NCI-H2227 (cell line): Measurements from ENCODE around the gene SLC9A8.
"Not testable (repeated sequence)": the region's sequence is repeated elsewhere in the genome, so short reads cannot be mapped to it uniquely, and the experiment has no call there.

Experiments
- DNase-seq: peaks from one replicate; lab custom pipeline; 2025; ENCODE audit not compliant: unreplicated experiment; lab: John Stamatoyannopoulos, UW

Gene SLC9A8

GRCh38 chr20:49892260-49892659 is 79.6 kb downstream of the SLC9A8 start:
- no peak for DNase-seq

GRCh38 chr20:49892817-49893216 is 80.2 kb downstream of the SLC9A8 start:
- no peak for DNase-seq

- DNase-seq = no peak
These were observed 80.8 kb downstream of the SLC9A8 start for GRCh38 chr20:49893242-49894072.

- DNase-seq = no peak
These were observed 81.4 kb downstream of the SLC9A8 start for GRCh38 chr20:49894073-49894470.

DNA sequence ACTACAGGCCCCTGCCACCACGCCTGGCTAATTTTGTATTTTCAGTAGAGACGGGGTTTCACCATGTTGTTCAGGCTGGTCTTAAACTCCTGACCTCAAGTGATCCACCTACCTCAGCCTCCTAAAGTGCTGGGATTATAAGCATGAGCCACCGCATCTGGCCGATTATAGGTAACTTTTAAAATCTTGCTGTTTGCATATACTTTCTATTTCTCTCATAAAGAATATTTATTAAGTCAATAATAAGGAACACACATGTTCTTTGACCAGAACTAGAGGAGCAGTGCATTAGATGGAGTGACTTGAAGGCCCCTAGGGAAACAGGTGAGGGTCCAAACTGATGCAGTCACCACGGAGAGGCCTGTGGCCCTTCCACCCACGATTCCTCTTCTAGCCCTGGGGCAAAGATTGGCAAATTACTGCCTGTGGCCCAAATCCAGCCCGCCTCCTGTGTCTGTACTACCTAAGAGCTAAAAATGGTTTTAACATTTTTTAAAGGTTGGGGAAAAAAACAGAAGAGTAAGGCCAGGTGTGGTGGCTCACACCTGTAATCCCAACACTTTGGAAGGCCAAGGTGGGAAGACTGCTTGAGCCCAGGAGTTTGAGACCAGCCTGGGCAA is 83.0 kb downstream of the SLC9A8 start:
- DNase-seq = not testable (repeated sequence)

- DNase-seq = no peak
These were observed 83.6 kb downstream of the SLC9A8 start for GRCh38 chr20:49896204-49896603.

DNA sequence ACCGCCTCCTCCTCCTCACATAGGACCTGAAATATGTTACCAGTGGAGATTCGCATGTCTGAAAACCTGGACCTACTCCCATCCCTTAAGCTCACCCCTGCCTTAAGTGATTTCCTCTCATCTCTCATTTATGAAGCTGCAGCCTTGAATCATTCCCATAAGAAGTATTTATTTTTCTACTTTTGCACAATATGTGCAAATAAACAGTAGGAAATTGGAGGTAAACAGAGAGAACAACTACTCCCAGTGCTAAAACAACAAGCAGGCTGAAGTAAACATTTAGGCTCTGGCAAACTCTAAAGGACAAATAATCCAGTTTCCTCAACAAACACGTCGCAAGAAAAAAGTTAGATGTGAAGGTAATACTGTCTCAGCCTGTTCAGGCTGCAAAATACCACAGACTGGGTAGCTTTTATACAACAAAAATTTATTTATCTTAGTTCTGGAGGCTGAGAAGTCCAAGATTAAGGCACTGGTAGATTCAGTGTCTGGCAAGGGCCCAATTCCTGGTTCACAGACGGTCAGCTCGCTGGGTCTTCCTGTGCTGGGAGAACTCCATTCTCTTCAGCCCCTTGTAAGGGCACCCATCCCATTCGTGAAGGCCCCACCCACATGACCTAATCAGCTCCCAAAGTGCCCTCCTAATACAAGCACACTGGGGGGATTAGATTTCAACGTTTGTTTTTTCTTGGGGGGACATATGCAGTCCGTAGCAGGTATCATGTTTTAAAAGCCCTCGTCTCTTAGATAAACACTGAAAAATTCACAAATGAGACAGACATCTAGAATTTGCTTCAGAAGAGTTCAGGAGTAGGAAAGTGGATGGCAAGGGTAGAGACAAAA is 87.1 kb downstream of the SLC9A8 start:
- DNase-seq = no peak

DNA sequence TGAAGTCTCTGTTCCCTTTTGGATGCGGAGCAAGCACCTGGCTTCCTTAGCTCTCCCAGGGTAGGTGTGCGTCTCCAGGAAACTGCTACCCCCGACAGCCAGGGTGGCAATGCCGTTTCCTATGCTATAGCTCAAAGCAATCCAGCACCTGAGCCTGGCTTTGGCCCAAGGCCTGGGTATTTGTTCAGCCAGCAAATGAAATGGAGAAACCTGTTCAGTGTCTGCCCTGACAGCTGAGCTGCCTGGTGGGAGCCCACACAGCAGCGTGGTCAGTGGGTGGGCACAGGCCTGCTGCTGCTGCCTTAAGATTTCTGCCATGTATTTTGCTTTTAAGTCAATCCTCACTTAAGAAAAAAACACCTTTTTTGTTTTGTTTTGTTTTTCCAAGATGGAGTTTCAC is 89.0 kb downstream of the SLC9A8 start:
- no peak for DNase-seq

DNA sequence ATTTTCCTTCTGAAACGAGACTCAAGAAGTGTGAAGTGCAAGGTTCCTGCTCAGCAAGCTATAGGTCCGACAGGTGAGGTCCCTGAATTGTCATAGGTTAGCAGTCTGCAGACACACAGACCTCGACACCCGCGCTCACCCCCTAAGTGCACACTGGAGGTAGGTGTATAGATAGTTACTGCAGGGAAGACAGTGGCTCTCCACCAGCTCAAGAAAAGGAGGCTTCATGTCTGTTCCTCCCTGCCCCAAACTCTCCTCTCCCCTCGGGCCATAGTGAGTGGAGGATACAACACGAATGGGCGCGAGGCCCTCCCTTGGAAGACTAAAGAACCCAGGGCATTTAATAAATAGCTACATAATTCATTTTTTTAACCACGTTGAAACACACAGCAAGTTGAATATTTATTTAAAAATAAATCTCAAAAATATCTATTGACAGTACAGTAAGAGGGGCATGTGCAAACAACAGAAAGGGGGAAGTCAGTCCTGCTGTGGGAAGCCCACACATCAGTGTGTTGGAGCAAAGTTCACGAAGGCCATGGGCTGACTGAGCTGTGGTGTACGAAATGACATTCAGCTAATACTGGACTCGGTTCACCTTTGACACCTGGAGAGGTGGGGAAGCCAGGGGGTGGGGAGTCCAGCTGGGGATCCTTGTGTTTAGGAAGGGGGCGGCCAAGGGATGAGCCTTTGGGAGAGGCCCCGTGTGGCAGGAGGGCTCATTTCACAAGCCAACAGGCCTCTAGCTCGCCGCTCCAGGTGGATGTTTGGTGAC is 92.0 kb downstream of the SLC9A8 start:
- DNase-seq = no peak

GRCh38 chr20:49905415-49906091 is 92.9 kb downstream of the SLC9A8 start:
- DNase-seq = no peak

- DNase-seq = no peak
These were observed 93.5 kb downstream of the SLC9A8 start for GRCh38 chr20:49906101-49906604.

DNA sequence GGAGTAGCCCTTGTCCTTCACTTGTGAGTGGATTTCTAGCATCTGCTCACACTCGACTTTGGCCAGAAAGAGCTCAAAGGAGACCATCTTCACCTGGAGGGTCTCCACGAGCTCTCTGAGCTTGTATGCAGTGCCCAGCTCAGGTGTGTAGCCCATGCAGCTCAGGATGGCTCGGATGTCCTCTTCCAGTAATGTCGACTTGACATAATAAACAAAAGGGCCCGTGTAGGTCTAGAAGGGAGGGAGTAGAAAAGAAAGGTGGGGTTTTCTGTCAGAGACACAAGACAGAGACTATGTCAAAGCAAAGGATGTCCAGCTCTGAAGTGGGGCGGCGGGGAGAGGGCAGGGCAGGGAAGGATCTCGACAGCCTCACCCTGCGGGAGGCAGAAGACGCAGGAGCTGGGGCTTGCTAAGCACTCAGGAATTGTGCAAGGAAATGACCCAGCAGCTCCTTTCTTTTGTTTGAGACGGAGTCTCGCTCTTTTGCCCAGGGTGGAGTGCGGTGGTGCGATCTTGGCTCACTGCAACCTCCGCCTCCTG is 94.1 kb downstream of the SLC9A8 start:
- no peak for DNase-seq

- no peak for DNase-seq
These were observed 95.0 kb downstream of the SLC9A8 start for GRCh38 chr20:49907405-49908257.

DNA sequence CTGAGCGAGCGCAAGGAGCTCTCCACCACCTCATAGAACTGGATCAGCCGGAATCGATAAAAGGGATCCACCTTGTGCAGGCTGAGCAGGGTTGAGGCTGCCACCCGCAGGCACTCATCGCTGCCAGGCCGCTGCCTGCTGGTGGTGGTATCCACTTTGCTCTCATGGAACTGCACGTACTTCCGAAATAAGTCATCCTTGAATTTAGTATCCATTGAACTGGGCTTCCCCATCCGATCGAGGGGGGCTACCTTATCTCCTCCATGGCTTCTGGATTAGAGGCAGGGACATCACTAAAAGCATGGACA is 95.6 kb downstream of the SLC9A8 start:
- DNase-seq = no peak

GRCh38 chr20:49909499-49910339 is 97.1 kb downstream of the SLC9A8 start:
- DNase-seq = peak; percentile 45

DNA sequence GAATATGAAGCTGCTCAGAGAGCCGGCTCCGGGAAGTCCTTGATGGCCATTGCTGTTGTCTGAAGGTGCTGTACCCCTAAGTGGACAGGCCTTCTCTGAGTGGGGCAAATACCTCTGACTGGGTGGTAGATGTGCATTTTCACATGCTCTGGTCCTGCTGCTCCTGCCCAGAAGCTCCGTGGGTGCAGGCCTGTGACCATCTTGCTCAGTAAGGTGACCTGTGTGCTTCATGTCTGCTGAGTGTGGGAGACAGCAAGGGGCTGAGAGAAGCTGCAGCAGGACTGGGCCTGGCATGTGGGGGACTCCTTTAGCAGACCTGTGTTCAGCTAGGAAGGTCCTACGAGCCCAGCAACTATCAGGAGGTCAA is 97.7 kb downstream of the SLC9A8 start:
- DNase-seq = no peak

DNA sequence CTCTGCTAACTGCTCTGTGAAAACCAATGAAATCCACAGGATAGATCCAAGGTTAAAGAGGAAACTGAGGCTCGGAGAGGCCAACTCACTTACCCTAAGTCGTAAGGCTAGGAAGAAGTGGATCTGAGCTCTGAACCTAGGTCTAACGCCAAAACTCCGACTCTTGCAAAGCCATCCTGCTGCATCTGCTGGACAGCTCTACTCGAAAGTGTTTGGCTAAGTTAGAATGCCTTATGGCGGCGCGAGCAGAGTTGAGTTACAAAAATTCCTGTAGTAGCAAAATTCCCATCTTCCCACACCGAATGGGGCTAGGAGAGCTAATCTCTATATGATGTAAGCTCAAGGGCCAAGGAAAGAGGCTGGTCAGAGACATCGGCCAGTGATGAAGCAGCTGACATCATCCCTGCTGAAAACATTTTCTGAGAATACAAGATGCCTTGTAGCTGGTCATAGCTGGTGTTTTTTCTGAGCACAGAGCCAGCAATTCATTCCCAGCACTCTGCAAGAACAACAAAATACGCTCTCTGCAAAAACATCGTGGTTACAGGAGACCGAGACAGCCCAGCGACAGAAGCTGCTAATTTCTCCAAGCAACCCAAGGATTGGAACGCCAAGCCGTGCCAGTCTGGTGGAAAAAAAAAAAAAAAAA is 100.9 kb downstream of the SLC9A8 start:
- no peak for DNase-seq
